Measurements from ENCODE around the gene PSMD11. TPM values are rescaled to one million over a fixed set of nuclear protein-coding genes. Genes with fewer than 3 reads are reported as not detected.

The PSMD11 gene
- polyA plus RNA-seq, 1 donor (not counting 4 experiments of a cell fraction or from before 2014, with no cell fraction given) = 103 TPM

- H2AFZ ChIP-seq (ENCODE audit: control insufficient read depth, low read length) = no peak overlapping the region
- no peaks in the 10 kb centered on the region for H3K4me1 ChIP-seq (ENCODE audit: control insufficient read depth, extremely low read depth, insufficient read depth, low read length)
- no peak overlapping the region for H3K27ac ChIP-seq (ENCODE audit: control insufficient read depth, insufficient read depth, low read length)
- FAIRE-seq = no peak
- peaks cover 29 to 31% of the 10 kb centered on the region in 2 experiments for H3K36me3 ChIP-seq (ENCODE audit: control insufficient read depth in 2 of 2, extremely low read depth in 1 of 2, insufficient read depth in 2 of 2, low read length in 2 of 2)
- H3K9ac ChIP-seq (ENCODE audit: control insufficient read depth, extremely low read depth, insufficient read depth, low read length) = no peak overlapping the region
- DNase-seq (ENCODE audit: low read depth, low spot score) = no peak
- H3K9me1 ChIP-seq (ENCODE audit: control insufficient read depth, extremely low read depth, insufficient read depth, low read length) = no peaks in the 10 kb centered on the region
- no peak overlapping the region for H3K4me2 ChIP-seq (ENCODE audit: control insufficient read depth, extremely low read depth, insufficient read depth, low read depth, low read length)
- H3K9me3 ChIP-seq (ENCODE audit: control insufficient read depth, low read depth, low read length) = no peaks in the 10 kb centered on the region
- dilution Hi-C loops (cut with MboI; ENCODE audit: extremely low pct_ligation_motif_present, low sequenced_read_pairs) = no loop called here
- H3K4me3 ChIP-seq (ENCODE audit: control insufficient read depth in 2 of 3, extremely low read depth in 1 of 3, insufficient read depth in 2 of 3, low read depth in 1 of 3, low read length in 3 of 3) = no peak overlapping the region
- TF ChIP-seq EZH2 (IDR thresholded peaks at IDR 0.05; ENCODE audit: low read length) (no peak), CTCF (optimal IDR thresholded peaks at IDR 0.05 in 1 of 3, IDR thresholded peaks at IDR 0.05 in 1 of 3, conservative IDR thresholded peaks at IDR 0.05 in 1 of 3; ENCODE audit: extremely low read depth in 1 of 3, insufficient read depth in 2 of 3, low read length in 3 of 3) (no peak)
- H3K79me2 ChIP-seq (ENCODE audit: control insufficient read depth, insufficient read depth, low read length) = peaks cover 29% of the 10 kb centered on the region
- H3K27me3 ChIP-seq (ENCODE audit: control insufficient read depth, extremely low read depth, insufficient read depth, low read length) = no peaks in the 10 kb centered on the region
- no peaks in the 10 kb centered on the region for H4K20me1 ChIP-seq (ENCODE audit: control insufficient read depth, extremely low read depth, insufficient read depth, low read length)
Measured at GRCh38 chr17:32467949-32468348, 23.6 kb downstream of the PSMD11 start.

DNA sequence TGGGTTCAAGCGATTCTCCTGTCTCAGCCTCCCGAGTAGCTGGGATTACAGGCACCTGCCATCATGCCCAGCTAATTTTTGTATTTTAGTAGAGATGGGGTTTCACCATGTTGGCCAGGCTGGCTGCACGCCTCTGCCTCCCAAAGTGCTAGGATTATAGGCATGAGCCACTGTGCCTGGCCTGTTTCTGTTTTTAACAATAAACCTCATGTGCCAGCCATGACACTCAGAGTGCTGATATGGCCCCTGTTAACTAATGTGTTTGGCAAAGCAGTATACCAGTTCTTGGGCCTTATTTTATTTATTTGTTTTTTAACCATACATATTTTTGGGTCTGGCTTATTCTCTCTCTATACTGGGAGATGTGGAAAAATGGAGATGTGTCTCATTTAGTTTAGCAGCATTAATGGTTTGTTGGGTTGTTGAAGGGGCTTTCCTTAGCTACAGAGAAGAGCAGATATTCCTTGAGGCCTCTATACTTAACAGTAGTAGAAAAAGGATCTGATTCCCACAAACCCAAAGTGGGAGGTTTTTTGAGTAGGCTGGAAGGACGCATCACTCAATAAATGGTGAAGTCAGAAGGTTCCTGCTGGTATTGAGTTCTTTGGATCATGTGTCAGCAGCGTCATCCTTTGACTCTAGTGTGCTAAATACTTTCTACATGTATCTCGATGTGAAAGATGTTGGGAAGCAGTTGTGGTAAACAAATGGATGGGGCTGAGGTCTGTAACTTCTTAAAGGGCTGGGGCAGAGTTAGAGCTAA, 26.3 kb downstream of the PSMD11 start:
- no peak for DNase-seq (ENCODE audit: low read depth, low spot score)
- Histone ChIP-seq H3K4me3 (ENCODE audit: control insufficient read depth in 2 of 3, extremely low read depth in 1 of 3, insufficient read depth in 2 of 3, low read depth in 1 of 3, low read length in 3 of 3) (no peak overlapping the region), H3K9me3 (ENCODE audit: control insufficient read depth, low read depth, low read length) (no peaks in the 10 kb centered on the region), H2AFZ (ENCODE audit: control insufficient read depth, low read length) (no peak overlapping the region), H3K9ac (ENCODE audit: control insufficient read depth, extremely low read depth, insufficient read depth, low read length) (no peak overlapping the region), H3K4me1 (ENCODE audit: control insufficient read depth, extremely low read depth, insufficient read depth, low read length) (no peaks in the 10 kb centered on the region), H3K36me3 (ENCODE audit: control insufficient read depth in 2 of 2, extremely low read depth in 1 of 2, insufficient read depth in 2 of 2, low read length in 2 of 2) (peaks cover 34 to 39% of the 10 kb centered on the region in 2 experiments), H3K79me2 (ENCODE audit: control insufficient read depth, insufficient read depth, low read length) (peaks cover 21% of the 10 kb centered on the region), H3K4me2 (ENCODE audit: control insufficient read depth, extremely low read depth, insufficient read depth, low read depth, low read length) (no peak overlapping the region), H4K20me1 (ENCODE audit: control insufficient read depth, extremely low read depth, insufficient read depth, low read length) (no peaks in the 10 kb centered on the region), H3K27ac (ENCODE audit: control insufficient read depth, insufficient read depth, low read length) (no peak overlapping the region), H3K9me1 (ENCODE audit: control insufficient read depth, extremely low read depth, insufficient read depth, low read length) (no peaks in the 10 kb centered on the region), H3K27me3 (ENCODE audit: control insufficient read depth, extremely low read depth, insufficient read depth, low read length) (no peaks in the 10 kb centered on the region)
- FAIRE-seq = no peak
- TF ChIP-seq EZH2 (IDR thresholded peaks at IDR 0.05; ENCODE audit: low read length) (no peak), CTCF (optimal IDR thresholded peaks at IDR 0.05 in 1 of 3, IDR thresholded peaks at IDR 0.05 in 1 of 3, conservative IDR thresholded peaks at IDR 0.05 in 1 of 3; ENCODE audit: extremely low read depth in 1 of 3, insufficient read depth in 2 of 3, low read length in 3 of 3) (no peak)
- dilution Hi-C loops (cut with MboI; ENCODE audit: extremely low pct_ligation_motif_present, low sequenced_read_pairs) = no loop called here
